DOHH2 (cell line): Measurements from ENCODE around the gene MAST2.

ENCODE experiments used
- H3F3A ChIP-seq: fragments of 200-600 bp; sonication (generic), shearing (Covaris generic); 2 replicates; pipeline ENCODE4 v1.6.0; 2016; ENCODE audit warnings: antibody characterized with exemption, mild to moderate bottlenecking; ENCODE audit not compliant: control insufficient read depth, insufficient read depth
- H3K27ac ChIP-seq: fragments of 200-600 bp; sonication (generic); 2 replicates; pipeline ENCODE4 v1.5.1; 2014; ENCODE audit warnings: low read depth, mild to moderate bottlenecking, low read length, moderate library complexity
- H3K27me3 ChIP-seq: fragments of 200-600 bp; sonication (generic); 2 replicates; pipeline ENCODE4 v1.6.1; 2014; ENCODE audit warnings: mild to moderate bottlenecking, low read length, mixed read lengths; ENCODE audit not compliant: control insufficient read depth
- H3K36me3 ChIP-seq: fragments of 200-600 bp; sonication (generic); 2 replicates; pipeline ENCODE4 v1.6.1; 2014; ENCODE audit warnings: mild to moderate bottlenecking, low read length, moderate library complexity, mixed read lengths; ENCODE audit not compliant: control insufficient read depth
- H3K4me1 ChIP-seq: fragments of 200-600 bp; sonication (generic); 2 replicates; pipeline ENCODE4 v1.6.1; 2014; ENCODE audit warnings: mild to moderate bottlenecking, low read length, mixed read lengths; ENCODE audit not compliant: control insufficient read depth
- H3K4me2 ChIP-seq: fragments of 200-600 bp; sonication (generic); 2 replicates; pipeline ENCODE4 v1.6.0; 2014; ENCODE audit warnings: mild to moderate bottlenecking, low read length, moderate library complexity
- H3K4me3 ChIP-seq: fragments of 200-600 bp; sonication (generic); 2 replicates; pipeline ENCODE4 v1.5.1; 2014; ENCODE audit warnings: mild to moderate bottlenecking, low read length, mixed read lengths
- H3K79me2 ChIP-seq: fragments of 200-600 bp; sonication (generic); 2 replicates; pipeline ENCODE4 v1.6.1; 2014; ENCODE audit warnings: mild to moderate bottlenecking, low read length, mixed read lengths; ENCODE audit not compliant: control insufficient read depth
- H3K9me2 ChIP-seq: fragments of 200-600 bp; sonication (generic); replicated peaks from 2 replicates; pipeline ENCODE4 v1.6.1; 2014; ENCODE audit warnings: mild to moderate bottlenecking, low read length, mixed read lengths; ENCODE audit not compliant: control insufficient read depth
- H3K9me3 ChIP-seq: fragments of 200-600 bp; sonication (generic); 2 replicates; pipeline ENCODE4 v1.6.1; 2014; ENCODE audit warnings: antibody characterized with exemption, low read length, mixed read lengths; ENCODE audit not compliant: control insufficient read depth, insufficient read depth
- H4K20me1 ChIP-seq: fragments of 200-600 bp; sonication (generic); 2 replicates; pipeline ENCODE4 v1.6.0; 2014; ENCODE audit warnings: low read depth, mild to moderate bottlenecking, antibody characterized with exemption, low read length, moderate library complexity; ENCODE audit not compliant: control insufficient read depth, insufficient read depth
- EZH2phosphoT487 ChIP-seq: fragments of 200-600 bp; sonication (generic); IDR thresholded peaks from 2 replicates; pipeline ENCODE4 v1.6.1; 2017; ENCODE audit warnings: borderline replicate concordance, mild to moderate bottlenecking, antibody characterized with exemption, low read length, moderate library complexity, mixed read lengths
- TF ChIP-seq, protein P1 (sequence below): fragments of 200-600 bp; sonication (generic); IDR thresholded peaks from one replicate; pipeline ENCODE4 v1.5.1; 2014; ENCODE audit warnings: antibody characterized with exemption, mild to moderate bottlenecking, low read depth, low read length; ENCODE audit not compliant: poor library complexity, severe bottlenecking

Gene MAST2

GRCh38 chr1:45894921-45895320, 91.5 kb downstream of the MAST2 start:
- H3K4me2 ChIP-seq, result no peak overlapping the region
- H3K4me1 ChIP-seq, result no peaks in the 10 kb centered on the region
- 0 out of 2 replicates have a peak, but pooled peaks cover 5% of the 10 kb centered on the region for H4K20me1 ChIP-seq
- TF ChIP-seq, protein P1, sequence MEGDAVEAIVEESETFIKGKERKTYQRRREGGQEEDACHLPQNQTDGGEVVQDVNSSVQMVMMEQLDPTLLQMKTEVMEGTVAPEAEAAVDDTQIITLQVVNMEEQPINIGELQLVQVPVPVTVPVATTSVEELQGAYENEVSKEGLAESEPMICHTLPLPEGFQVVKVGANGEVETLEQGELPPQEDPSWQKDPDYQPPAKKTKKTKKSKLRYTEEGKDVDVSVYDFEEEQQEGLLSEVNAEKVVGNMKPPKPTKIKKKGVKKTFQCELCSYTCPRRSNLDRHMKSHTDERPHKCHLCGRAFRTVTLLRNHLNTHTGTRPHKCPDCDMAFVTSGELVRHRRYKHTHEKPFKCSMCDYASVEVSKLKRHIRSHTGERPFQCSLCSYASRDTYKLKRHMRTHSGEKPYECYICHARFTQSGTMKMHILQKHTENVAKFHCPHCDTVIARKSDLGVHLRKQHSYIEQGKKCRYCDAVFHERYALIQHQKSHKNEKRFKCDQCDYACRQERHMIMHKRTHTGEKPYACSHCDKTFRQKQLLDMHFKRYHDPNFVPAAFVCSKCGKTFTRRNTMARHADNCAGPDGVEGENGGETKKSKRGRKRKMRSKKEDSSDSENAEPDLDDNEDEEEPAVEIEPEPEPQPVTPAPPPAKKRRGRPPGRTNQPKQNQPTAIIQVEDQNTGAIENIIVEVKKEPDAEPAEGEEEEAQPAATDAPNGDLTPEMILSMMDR, result no peak
- TF ChIP-seq EZH2phosphoT487, result no peak
- no peaks in the 10 kb centered on the region for H3K27me3 ChIP-seq
- no peak overlapping the region for H3K4me3 ChIP-seq
- H3K36me3 ChIP-seq, result peaks cover 27% of the 10 kb centered on the region
- H3K9me3 ChIP-seq, result no peaks in the 10 kb centered on the region
- H3K79me2 ChIP-seq, result peaks cover 75% of the 10 kb centered on the region
- H3K27ac ChIP-seq, result no peak overlapping the region
- no peaks in the 10 kb centered on the region for H3K9me2 ChIP-seq
- H3F3A ChIP-seq, result no peaks in the 10 kb centered on the region

GRCh38 chr1:45895406-45895805, 92.0 kb downstream of the MAST2 start:
- no peaks in the 10 kb centered on the region for H3F3A ChIP-seq
- no peaks in the 10 kb centered on the region for H3K27me3 ChIP-seq
- H3K4me3 ChIP-seq, result no peak overlapping the region
- no peaks in the 10 kb centered on the region for H3K9me2 ChIP-seq
- TF ChIP-seq, protein P1, result no peak
- TF ChIP-seq EZH2phosphoT487, result no peak
- H4K20me1 ChIP-seq, result 0 out of 2 replicates have a peak, but pooled peaks cover 5% of the 10 kb centered on the region
- no peak overlapping the region for H3K27ac ChIP-seq
- H3K4me2 ChIP-seq, result no peak overlapping the region
- H3K4me1 ChIP-seq, result no peaks in the 10 kb centered on the region
- H3K9me3 ChIP-seq, result no peaks in the 10 kb centered on the region
- H3K36me3 ChIP-seq, result peaks cover 25% of the 10 kb centered on the region
- H3K79me2 ChIP-seq, result peaks cover 75% of the 10 kb centered on the region

GRCh38 chr1:45906883-45907282, 103.5 kb downstream of the MAST2 start:
- H3K27ac ChIP-seq, result no peak overlapping the region
- H3K4me2 ChIP-seq, result no peak overlapping the region
- no peak overlapping the region for H3K4me3 ChIP-seq
- peaks cover 73% of the 10 kb centered on the region for H3K79me2 ChIP-seq
- peaks cover 10% of the 10 kb centered on the region for H3K36me3 ChIP-seq
- TF ChIP-seq, protein P1, result no peak
- TF ChIP-seq EZH2phosphoT487, result no peak
- H3F3A ChIP-seq, result peaks cover 3% of the 10 kb centered on the region; the same call in 1 of the 2 replicates
- no peaks in the 10 kb centered on the region for H3K9me2 ChIP-seq
- H3K9me3 ChIP-seq, result no peaks in the 10 kb centered on the region
- H3K4me1 ChIP-seq, result peaks cover under 1% of the 10 kb centered on the region
- no peaks in the 10 kb centered on the region for H3K27me3 ChIP-seq
- 0 out of 2 replicates have a peak, but pooled peaks cover under 1% of the 10 kb centered on the region for H4K20me1 ChIP-seq
